BLaER1 treated with 17β-estradiol and CSF1 and Interleukin-3, amounts not matched to agents 10 nM and 100 nM (cell line): ENCODE measurements around the gene ROBO1.

ENCODE experiments used
- H3K27ac ChIP-seq, 11 experiments: shearing (Covaris generic); formaldehyde crosslinking; 2 replicates each; pipeline ENCODE4 v1.8.1; 2022
- H3K27me3 ChIP-seq, 11 experiments: shearing (Covaris generic); formaldehyde crosslinking; 2 replicates each; pipeline ENCODE4 v1.8.1; 2022
- H3K36me3 ChIP-seq, 11 experiments: shearing (Covaris generic); formaldehyde crosslinking; 2 replicates each; pipeline ENCODE4 v1.8.1; 2022
- H3K4me1 ChIP-seq, 10 experiments: shearing (Covaris generic); formaldehyde crosslinking; 2 replicates each; pipeline ENCODE4 v1.8.1; 2022
- H3K4me2 ChIP-seq, 11 experiments: shearing (Covaris generic); formaldehyde crosslinking; 2 replicates each; pipeline ENCODE4 v1.8.1; 2022
- H3K4me3 ChIP-seq, 10 experiments: shearing (Covaris generic); formaldehyde crosslinking; 2 replicates each; pipeline ENCODE4 v1.8.1; 2022
- H3K9ac ChIP-seq, 11 experiments: shearing (Covaris generic); formaldehyde crosslinking; 2 replicates each; pipeline ENCODE4 v1.8.1; 2022
- H3K9me3 ChIP-seq, 11 experiments: shearing (Covaris generic); formaldehyde crosslinking; replicated peaks in 1 of 11; 2 replicates each; pipeline ENCODE4 v1.8.1; 2022
- H4K20me1 ChIP-seq, 11 experiments: shearing (Covaris generic); formaldehyde crosslinking; 2 replicates each; pipeline ENCODE4 v1.8.1; 2022
- Cebpa-rat ChIP-seq, 11 experiments: shearing (Covaris generic); IDR thresholded peaks; 2 replicates each; pipeline ENCODE4 v1.8.1; 2022

The ROBO1 gene

DNA sequence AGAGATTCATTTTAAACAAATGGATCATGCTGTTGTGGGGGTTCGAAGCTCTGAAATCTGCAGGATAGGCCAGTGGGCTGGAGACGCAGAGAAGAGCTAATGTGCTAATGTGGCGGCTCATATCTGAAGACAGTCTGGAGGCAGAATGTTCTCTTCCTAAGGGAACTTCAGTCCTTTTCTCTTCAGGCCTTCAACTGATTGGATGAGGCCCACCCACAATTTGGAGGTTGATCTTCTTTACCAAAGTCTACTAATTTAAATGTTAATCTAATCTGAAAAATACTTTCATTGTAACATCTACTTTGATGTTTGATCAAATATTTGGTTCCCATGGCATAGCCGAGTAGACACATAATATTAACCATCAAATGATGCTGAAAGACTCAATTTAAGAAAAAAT is 940.2 kb downstream of the ROBO1 start:
- H4K20me1 ChIP-seq = no peaks in the 10 kb centered on the region
- no peaks in the 10 kb centered on the region for H3K27me3 ChIP-seq
- H3K4me2 ChIP-seq = no peak overlapping the region; a peak in 1 of 22 replicates
- peaks cover 0 to 25% (median 0%) of the 10 kb centered on the region in 10 experiments; a peak in 4 of 20 replicates for H3K4me1 ChIP-seq
- H3K27ac ChIP-seq = no peak overlapping the region
- H3K4me3 ChIP-seq = no peak overlapping the region
- H3K9me3 ChIP-seq = peaks cover 19 to 36% (median 27%) of the 10 kb centered on the region in 11 experiments
- TF ChIP-seq Cebpa-rat (IDR thresholded peaks at IDR 0.05) = no peak
- peaks cover 0 to 48% (median 12%) of the 10 kb centered on the region in 11 experiments; a peak in 17 of 22 replicates for H3K36me3 ChIP-seq
- no peak overlapping the region for H3K9ac ChIP-seq

DNA sequence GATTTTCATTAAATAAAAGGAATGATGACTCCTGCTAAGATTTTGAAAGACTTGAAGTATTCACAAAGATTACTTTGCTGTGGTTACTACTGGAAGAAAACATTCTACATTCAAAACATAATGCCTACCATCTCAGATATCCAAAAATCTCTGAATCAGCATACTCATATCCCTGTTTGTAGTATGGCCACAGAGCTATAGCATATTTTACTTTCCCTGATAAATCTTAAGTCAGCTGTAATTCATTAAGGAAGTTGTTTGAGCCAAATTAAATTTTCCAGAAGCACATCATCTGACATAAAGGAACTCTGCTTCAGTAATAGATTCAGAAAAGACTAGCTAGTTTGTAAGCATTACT is 942.0 kb downstream of the ROBO1 start:
- no peak overlapping the region for H3K4me3 ChIP-seq
- H4K20me1 ChIP-seq = no peaks in the 10 kb centered on the region
- no peak overlapping the region for H3K9ac ChIP-seq
- no peak overlapping the region for H3K27ac ChIP-seq
- TF ChIP-seq Cebpa-rat (IDR thresholded peaks at IDR 0.05) = no peak
- H3K4me1 ChIP-seq = peaks cover 0 to 25% (median 9%) of the 10 kb centered on the region in 10 experiments; a peak in 8 of 20 replicates
- no peaks in the 10 kb centered on the region for H3K27me3 ChIP-seq
- peaks cover 0 to 30% (median 12%) of the 10 kb centered on the region in 11 experiments; a peak in 16 of 22 replicates for H3K36me3 ChIP-seq
- peak overlapping the region in 1 of 11 experiments; percentile 56; a peak in 3 of 22 replicates for H3K4me2 ChIP-seq
- peaks cover 9 to 21% (median 15%) of the 10 kb centered on the region in 11 experiments for H3K9me3 ChIP-seq

DNA sequence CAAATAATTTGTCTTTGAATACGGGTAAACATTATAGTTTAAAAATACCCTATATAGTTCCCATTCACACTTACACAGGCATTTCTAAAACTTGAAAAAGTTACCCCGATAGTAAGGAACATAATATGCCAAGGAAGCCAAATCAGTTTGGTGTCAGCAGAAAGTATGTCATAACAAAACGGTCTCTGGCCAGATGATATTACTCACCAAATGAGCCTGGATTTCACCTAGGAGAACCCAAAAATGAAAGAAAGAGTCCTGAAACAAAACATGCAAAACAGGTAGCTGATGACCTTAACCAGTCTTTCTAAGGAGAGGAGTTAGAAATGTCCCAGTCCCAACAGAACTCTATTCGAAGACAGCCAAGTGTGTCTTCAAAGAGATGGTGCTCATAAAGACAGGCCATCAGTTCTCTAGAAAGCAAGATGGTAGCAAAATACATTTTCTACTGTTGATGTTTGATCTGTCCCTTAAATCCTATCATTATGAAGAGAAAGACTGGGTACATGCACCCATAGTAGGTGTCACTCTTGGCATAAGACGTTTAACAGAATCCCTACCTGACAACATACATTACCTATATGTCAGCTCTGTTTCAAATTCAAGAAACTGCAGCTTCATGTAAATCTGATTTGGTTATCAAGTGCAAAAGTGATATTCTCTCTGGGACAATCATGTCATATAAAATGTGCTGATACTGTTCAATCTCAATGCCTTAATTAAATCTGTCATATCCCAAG is 942.5 kb downstream of the ROBO1 start:
- no peaks in the 10 kb centered on the region for H3K27me3 ChIP-seq
- H3K9ac ChIP-seq = no peak overlapping the region
- no peaks in the 10 kb centered on the region for H4K20me1 ChIP-seq
- no peak overlapping the region for H3K4me3 ChIP-seq
- no peak for TF ChIP-seq Cebpa-rat (IDR thresholded peaks at IDR 0.05)
- peaks cover 4 to 15% (median 9%) of the 10 kb centered on the region in 11 experiments; a peak in 21 of 22 replicates for H3K9me3 ChIP-seq
- peaks cover 0 to 25% (median 11%) of the 10 kb centered on the region in 11 experiments; a peak in 16 of 22 replicates for H3K36me3 ChIP-seq
- peaks cover 0 to 25% (median 9%) of the 10 kb centered on the region in 10 experiments; a peak in 8 of 20 replicates for H3K4me1 ChIP-seq
- no peak overlapping the region for H3K27ac ChIP-seq
- H3K4me2 ChIP-seq = peak overlapping the region in 1 of 11 experiments; percentile 56; a peak in 2 of 22 replicates

DNA sequence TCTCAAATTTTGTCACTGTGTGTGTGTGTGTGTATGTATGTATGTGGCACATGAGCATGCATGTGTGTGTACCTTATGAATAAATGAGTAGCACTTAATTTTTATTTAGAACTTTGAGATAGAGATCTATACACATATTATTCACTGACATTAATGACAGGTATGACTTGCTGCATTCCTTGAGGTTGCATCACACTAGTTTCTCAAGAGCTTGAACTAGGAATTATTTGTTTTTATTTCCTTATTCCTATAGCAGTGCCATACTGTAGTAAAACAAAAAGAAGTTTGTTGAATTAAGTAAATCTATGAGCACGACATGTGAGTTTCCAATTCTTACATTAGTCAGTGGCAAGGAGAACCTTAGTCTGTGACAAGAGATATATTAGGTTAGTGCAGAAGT is 943.9 kb downstream of the ROBO1 start:
- Histone ChIP-seq H3K27me3 (no peaks in the 10 kb centered on the region), H3K9ac (no peak overlapping the region), H3K4me2 (no peak overlapping the region), H3K4me1 (peaks cover 0 to 25% (median 9%) of the 10 kb centered on the region in 10 experiments; a peak in 8 of 20 replicates), H3K36me3 (peaks cover 0 to 18% (median 6%) of the 10 kb centered on the region in 11 experiments; a peak in 13 of 22 replicates), H3K9me3 (peaks cover 0 to 9% (median 1%) of the 10 kb centered on the region in 11 experiments; a peak in 7 of 22 replicates), H3K27ac (no peak overlapping the region), H4K20me1 (no peaks in the 10 kb centered on the region), H3K4me3 (no peak overlapping the region)
- TF ChIP-seq Cebpa-rat (IDR thresholded peaks at IDR 0.05) = no peak

DNA sequence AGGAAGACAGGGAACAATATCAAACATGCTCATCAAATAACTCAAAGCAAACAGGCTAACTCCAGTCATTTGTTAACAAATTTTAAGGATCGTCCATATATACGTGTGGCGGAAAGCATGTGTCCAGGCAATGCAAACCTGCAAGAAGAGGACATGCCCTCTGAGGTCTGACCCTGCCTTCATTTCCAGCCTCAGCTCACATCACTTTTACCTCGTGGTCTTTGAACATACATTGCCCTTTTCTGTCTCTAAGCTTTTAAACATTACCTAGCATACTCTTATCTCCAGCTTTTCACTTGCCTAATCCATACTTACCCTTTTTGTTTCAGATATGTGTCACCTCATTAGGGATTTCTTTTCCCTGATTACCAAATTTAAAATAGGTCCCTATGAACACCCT is 944.4 kb downstream of the ROBO1 start:
- H3K27me3 ChIP-seq = no peaks in the 10 kb centered on the region
- TF ChIP-seq Cebpa-rat (IDR thresholded peaks at IDR 0.05) = no peak
- peaks cover 0 to 23% (median 10%) of the 10 kb centered on the region in 11 experiments; a peak in 16 of 22 replicates for H3K36me3 ChIP-seq
- H3K4me2 ChIP-seq = no peak overlapping the region
- no peak overlapping the region for H3K4me3 ChIP-seq
- no peaks in the 10 kb centered on the region for H4K20me1 ChIP-seq
- H3K9me3 ChIP-seq = peaks cover 0 to 12% (median 5%) of the 10 kb centered on the region in 11 experiments; a peak in 14 of 22 replicates
- no peak overlapping the region for H3K9ac ChIP-seq
- H3K4me1 ChIP-seq = peaks cover 0 to 23% (median 9%) of the 10 kb centered on the region in 10 experiments; a peak in 8 of 20 replicates
- H3K27ac ChIP-seq = no peak overlapping the region

DNA sequence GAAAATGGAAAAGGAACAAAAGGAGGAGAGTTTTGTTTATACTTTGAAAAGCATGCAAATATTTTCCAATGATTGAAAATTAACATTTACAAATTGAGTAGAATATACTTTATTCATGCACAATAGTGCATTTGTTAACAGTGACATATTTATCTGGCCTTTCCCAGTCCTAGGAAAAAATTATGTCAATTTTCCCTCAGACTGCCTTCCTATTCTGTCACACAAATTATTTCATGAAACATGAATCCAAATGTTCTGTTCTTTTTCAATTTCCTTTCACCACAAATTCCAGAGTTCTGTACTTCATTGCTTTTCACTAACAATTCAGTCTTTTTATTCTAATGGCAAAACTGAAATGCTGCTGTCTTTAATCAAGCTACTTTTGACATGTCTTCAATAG is 945.1 kb downstream of the ROBO1 start:
- Histone ChIP-seq H3K9me3 (peaks cover 0 to 19% (median 12%) of the 10 kb centered on the region in 11 experiments; a peak in 16 of 22 replicates), H3K27ac (no peak overlapping the region), H3K27me3 (no peaks in the 10 kb centered on the region), H4K20me1 (no peaks in the 10 kb centered on the region), H3K36me3 (peaks cover 0 to 30% (median 16%) of the 10 kb centered on the region in 11 experiments; a peak in 16 of 22 replicates), H3K9ac (no peak overlapping the region), H3K4me2 (no peak overlapping the region), H3K4me1 (peaks cover 0 to 16% (median 9%) of the 10 kb centered on the region in 10 experiments; a peak in 9 of 20 replicates), H3K4me3 (no peak overlapping the region)
- no peak for TF ChIP-seq Cebpa-rat (IDR thresholded peaks at IDR 0.05)

DNA sequence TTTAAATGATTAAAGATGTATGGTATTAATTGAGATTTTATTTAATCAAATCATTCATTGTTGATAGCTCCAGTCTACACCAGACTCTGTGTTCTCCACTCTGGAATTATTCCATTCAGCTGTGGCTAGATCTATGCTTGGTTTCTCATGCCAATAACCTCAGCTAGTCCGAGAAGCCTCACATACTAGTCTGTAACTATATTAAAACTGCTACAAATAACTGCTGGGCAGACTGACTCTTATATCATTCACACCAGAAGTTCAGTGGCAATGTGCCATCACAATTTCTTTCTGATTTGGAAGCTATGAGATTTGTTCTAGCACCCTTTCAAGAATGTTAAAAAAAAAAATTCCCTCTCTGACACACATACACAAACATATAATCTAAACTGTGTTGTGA is 947.3 kb downstream of the ROBO1 start:
- Histone ChIP-seq H3K4me2 (peak overlapping the region in 1 of 11 experiments; percentile 3; a peak in 1 of 22 replicates), H3K27ac (no peak overlapping the region), H4K20me1 (no peaks in the 10 kb centered on the region), H3K9me3 (peaks cover 0 to 20% (median 12%) of the 10 kb centered on the region in 11 experiments; a peak in 16 of 22 replicates), H3K36me3 (peaks cover 0 to 27% (median 10%) of the 10 kb centered on the region in 11 experiments; a peak in 14 of 22 replicates), H3K9ac (no peak overlapping the region), H3K4me3 (no peak overlapping the region), H3K4me1 (peaks cover 0 to 16% (median 4%) of the 10 kb centered on the region in 10 experiments; a peak in 9 of 20 replicates), H3K27me3 (no peaks in the 10 kb centered on the region)
- TF ChIP-seq Cebpa-rat (IDR thresholded peaks at IDR 0.05) = no peak

DNA sequence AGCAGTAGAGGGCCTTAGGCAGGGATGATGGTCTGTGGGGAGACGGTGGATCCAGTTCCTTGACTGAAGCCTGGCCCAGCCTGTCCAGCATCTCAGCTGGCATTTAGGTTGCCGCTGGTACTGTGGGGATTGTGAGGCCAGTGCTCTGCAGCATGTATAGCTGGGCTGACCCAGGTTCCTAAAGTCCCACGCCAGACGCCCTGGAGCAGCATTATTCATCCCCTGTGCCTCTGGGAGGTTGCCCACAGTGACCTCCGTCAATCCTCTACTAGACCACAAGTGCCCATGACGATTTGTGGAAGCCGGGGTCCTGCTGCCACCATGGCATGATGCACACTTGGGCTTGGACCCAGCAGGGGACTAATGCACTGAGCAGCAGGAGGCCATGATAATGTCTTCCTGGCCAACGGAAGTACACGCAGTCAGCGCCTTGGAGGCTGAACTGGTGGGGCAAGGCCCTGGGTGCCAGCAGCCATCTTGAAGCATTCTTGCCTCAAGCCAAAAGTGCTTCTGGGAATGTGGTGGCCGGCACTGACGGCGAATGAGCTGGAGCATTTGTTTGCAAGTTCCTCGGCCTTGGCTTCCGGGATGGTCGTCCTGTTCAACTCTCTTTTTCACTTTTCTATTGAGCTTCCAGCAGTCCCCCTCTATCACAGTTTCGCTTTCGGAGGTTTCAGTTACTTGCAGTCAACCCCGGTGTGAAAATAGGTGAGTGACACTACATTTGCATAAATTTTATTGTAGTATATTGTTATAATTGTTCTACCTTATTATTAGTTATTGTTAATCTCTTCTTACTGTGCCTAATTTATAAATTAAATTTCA is 949.4 kb downstream of the ROBO1 start:
- Histone ChIP-seq H3K27me3 (no peaks in the 10 kb centered on the region), H3K4me2 (no peak overlapping the region), H3K4me1 (peaks cover 0 to 16% (median 0%) of the 10 kb centered on the region in 10 experiments; a peak in 5 of 20 replicates), H3K4me3 (no peak overlapping the region), H4K20me1 (no peaks in the 10 kb centered on the region), H3K36me3 (peaks cover 0 to 32% (median 10%) of the 10 kb centered on the region in 11 experiments; a peak in 14 of 22 replicates), H3K27ac (no peak overlapping the region), H3K9me3 (peaks cover 0 to 20% (median 12%) of the 10 kb centered on the region in 11 experiments; a peak in 16 of 22 replicates), H3K9ac (no peak overlapping the region)
- TF ChIP-seq Cebpa-rat (IDR thresholded peaks at IDR 0.05) = no peak
